GM21367 (cell line): ENCODE measurements around the gene STX16.

Experiments used
- ATAC-seq: cut with Tn5 transposase; IDR thresholded peaks from one replicate; pipeline ENCODE4 v1.9.1; 2021; ENCODE audit not compliant: unreplicated experiment

STX16 gene

GRCh38 chr20:58709703-58710039, 58.6 kb downstream of the STX16 start:
- no peak for ATAC-seq

GRCh38 chr20:58710481-58711265, 59.6 kb downstream of the STX16 start:
- ATAC-seq, result no peak

GRCh38 chr20:58711266-58712051, 60.4 kb downstream of the STX16 start:
- no peak for ATAC-seq

- no peak for ATAC-seq
Measured at GRCh38 chr20:58712151-58712791, 61.2 kb downstream of the STX16 start.

- ATAC-seq, result no peak
Measured at GRCh38 chr20:58712806-58713731, 62.0 kb downstream of the STX16 start.

GRCh38 chr20:58713801-58714339, 62.8 kb downstream of the STX16 start:
- ATAC-seq, result no peak

GRCh38 chr20:58714340-58714922, 63.3 kb downstream of the STX16 start:
- no peak for ATAC-seq

GRCh38 chr20:58714923-58715351, 63.9 kb downstream of the STX16 start:
- no peak for ATAC-seq

GRCh38 chr20:58715391-58715800, 64.3 kb downstream of the STX16 start:
- ATAC-seq, result no peak

GRCh38 chr20:58715801-58716475, 64.9 kb downstream of the STX16 start:
- ATAC-seq, result no peak

- no peak for ATAC-seq
Measured at GRCh38 chr20:58716476-58717277, 65.6 kb downstream of the STX16 start.

GRCh38 chr20:58717278-58718091, 66.4 kb downstream of the STX16 start:
- ATAC-seq, result no peak

- ATAC-seq, result no peak
Measured at GRCh38 chr20:58718121-58718563, 67.1 kb downstream of the STX16 start.

GRCh38 chr20:58718729-58719128, 67.6 kb downstream of the STX16 start:
- ATAC-seq, result no peak

GRCh38 chr20:58719258-58719657, 68.2 kb downstream of the STX16 start:
- no peak for ATAC-seq

- ATAC-seq, result no peak
Measured at GRCh38 chr20:58719971-58720371, 68.9 kb downstream of the STX16 start.

GRCh38 chr20:58720890-58721289, 69.8 kb downstream of the STX16 start:
- no peak for ATAC-seq
